HEK293 (cell line): ENCODE data around the gene AFG1L.

ENCODE experiments used
- KLF1 ChIP-seq: fragments of 450-650 bp; formaldehyde crosslinking; IDR thresholded peaks from 2 replicates; pipeline ENCODE4 v1.5.1; 2016; ENCODE audit warnings: missing biosample characterization, missing genetic modification characterization
- MZF1 ChIP-seq: fragments of 450-650 bp; formaldehyde crosslinking; IDR thresholded peaks from 2 replicates; pipeline ENCODE4 v1.5.1; 2017; ENCODE audit warnings: missing biosample characterization, missing genetic modification characterization, borderline replicate concordance
- RBAK ChIP-seq: fragments of 450-650 bp; formaldehyde crosslinking; IDR thresholded peaks from 2 replicates; pipeline ENCODE4 v1.5.1; 2016; ENCODE audit warnings: missing biosample characterization, missing genetic modification characterization
- SALL2 ChIP-seq: fragments of 450-650 bp; formaldehyde crosslinking; IDR thresholded peaks from 2 replicates; pipeline ENCODE4 v1.5.0; 2017; ENCODE audit warnings: missing biosample characterization, mild to moderate bottlenecking, missing genetic modification characterization, borderline replicate concordance
- SCRT1 ChIP-seq: fragments of 450-650 bp; formaldehyde crosslinking; IDR thresholded peaks from 2 replicates; pipeline ENCODE4 v1.5.1; 2016; ENCODE audit warnings: missing biosample characterization, missing genetic modification characterization, borderline replicate concordance
- SP3 ChIP-seq: fragments of 450-650 bp; formaldehyde crosslinking; IDR thresholded peaks from 2 replicates; pipeline ENCODE4 v1.5.1; 2016; ENCODE audit warnings: missing biosample characterization, missing genetic modification characterization
- ZBTB1 ChIP-seq: fragments of 450-650 bp; formaldehyde crosslinking; IDR thresholded peaks from 2 replicates; pipeline ENCODE4 v1.5.1; 2016; ENCODE audit warnings: missing biosample characterization, missing genetic modification characterization
- ZNF248 ChIP-seq: fragments of 450-650 bp; formaldehyde crosslinking; IDR thresholded peaks from 2 replicates; pipeline ENCODE4 v1.5.1; 2017; ENCODE audit warnings: missing biosample characterization, missing genetic modification characterization
- ZNF354C ChIP-seq: fragments of 450-650 bp; formaldehyde crosslinking; IDR thresholded peaks from 2 replicates; pipeline ENCODE4 v1.5.1; 2016; ENCODE audit warnings: missing biosample characterization, missing genetic modification characterization, low read depth, borderline replicate concordance
- ZNF529 ChIP-seq: fragments of 450-650 bp; formaldehyde crosslinking; IDR thresholded peaks from 2 replicates; pipeline ENCODE4 v1.5.1; 2017; ENCODE audit warnings: missing genetic modification characterization, missing biosample characterization; ENCODE audit not compliant: insufficient replicate concordance
- ZNF544 ChIP-seq: fragments of 450-650 bp; formaldehyde crosslinking; IDR thresholded peaks from 2 replicates; pipeline ENCODE4 v1.5.0; 2017; ENCODE audit warnings: missing biosample characterization, missing genetic modification characterization
- ZNF558 ChIP-seq: fragments of 450-650 bp; formaldehyde crosslinking; IDR thresholded peaks from 2 replicates; pipeline ENCODE4 v1.5.1; 2016; ENCODE audit warnings: missing biosample characterization, missing genetic modification characterization
- ZNF560 ChIP-seq: fragments of 450-650 bp; formaldehyde crosslinking; IDR thresholded peaks from 2 replicates; pipeline ENCODE4 v1.5.1; 2017; ENCODE audit warnings: missing biosample characterization, missing genetic modification characterization, borderline replicate concordance
- ZNF596 ChIP-seq: fragments of 450-650 bp; IDR thresholded peaks from 2 replicates; pipeline ENCODE4 v1.5.0; 2018; ENCODE audit warnings: missing biosample characterization, mild to moderate bottlenecking, missing genetic modification characterization, moderate library complexity
- ZNF830 ChIP-seq: fragments of 450-650 bp; IDR thresholded peaks from 2 replicates; pipeline ENCODE4 v1.5.0; 2018; ENCODE audit warnings: missing biosample characterization, missing genetic modification characterization, low read depth, mild to moderate bottlenecking, moderate library complexity
- ZXDB ChIP-seq: fragments of 450-650 bp; formaldehyde crosslinking; IDR thresholded peaks from 2 replicates; pipeline ENCODE4 v1.5.1; 2016; ENCODE audit warnings: missing biosample characterization, missing genetic modification characterization
- TF ChIP-seq, protein P1 (sequence below): fragments of 450-650 bp; formaldehyde crosslinking; conservative IDR thresholded peaks from 2 replicates; pipeline ENCODE4 v1.5.1; 2016; ENCODE audit warnings: low read depth, missing biosample characterization, missing genetic modification characterization
- TF ChIP-seq, protein P2 (sequence below): fragments of 450-650 bp; formaldehyde crosslinking; IDR thresholded peaks from 2 replicates; pipeline ENCODE4 v1.5.1; 2016; ENCODE audit warnings: missing biosample characterization, missing genetic modification characterization
- TF ChIP-seq, protein P3 (sequence below): fragments of 450-650 bp; formaldehyde crosslinking; IDR thresholded peaks from 2 replicates; pipeline ENCODE4 v1.5.1; 2017; ENCODE audit warnings: missing biosample characterization, missing genetic modification characterization
- TF ChIP-seq, protein P4 (sequence below): fragments of 450-650 bp; formaldehyde crosslinking; IDR thresholded peaks from 2 replicates; pipeline ENCODE4 v1.5.1; 2016; ENCODE audit warnings: missing biosample characterization, missing genetic modification characterization
- TF ChIP-seq, protein P5 (sequence below): fragments of 450-650 bp; formaldehyde crosslinking; IDR thresholded peaks from 2 replicates; pipeline ENCODE4; 2016; ENCODE audit warnings: missing biosample characterization, missing genetic modification characterization
- TF ChIP-seq, protein P6 (sequence below): fragments of 450-650 bp; formaldehyde crosslinking; IDR thresholded peaks from 2 replicates; pipeline ENCODE4 v1.5.1; 2016; ENCODE audit warnings: missing biosample characterization, missing genetic modification characterization, low read depth

The AFG1L gene

DNA sequence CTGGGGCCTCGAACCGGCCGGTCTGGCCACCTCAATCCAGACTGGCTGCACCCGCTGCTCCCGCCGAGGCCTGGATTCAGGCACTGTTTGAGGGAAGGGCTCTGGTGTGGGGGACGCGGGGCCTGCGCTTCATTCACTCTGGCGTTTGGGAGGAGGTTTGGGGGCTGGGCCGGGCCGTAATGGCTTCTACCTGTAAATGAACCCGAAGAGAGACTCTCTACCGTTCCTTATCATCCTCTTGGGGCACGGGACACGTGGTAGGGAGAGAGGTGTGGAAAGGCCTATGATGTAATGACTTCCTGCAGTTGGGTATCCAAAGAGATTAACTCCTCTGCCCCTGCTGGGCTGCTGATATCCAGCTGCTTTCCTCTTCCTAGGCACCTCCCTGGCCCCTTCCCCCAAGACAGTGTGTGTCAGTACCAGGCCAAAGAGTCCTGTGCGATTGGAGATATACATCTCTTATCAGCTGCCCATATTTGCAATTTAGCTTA is 267.7 kb downstream of the AFG1L start (continued):
- TF ChIP-seq ZNF354C (tag by site-specific recombination) (no peak), SCRT1 (tag by site-specific recombination) (peak; percentile 14; the same call in 1 of the 2 replicates), ZBTB1 (tag by site-specific recombination) (peak; percentile 64; the same call in 1 of the 2 replicates), ZNF830 (tag by site-specific recombination) (no peak), SALL2 (no peak), ZNF248 (tag by site-specific recombination) (no peak), ZNF596 (tag by site-specific recombination) (peak; percentile 88), ZNF560 (tag by site-specific recombination) (no peak), ZXDB (tag by site-specific recombination) (peak; percentile 98), ZNF529 (no peak), ZNF558 (tag by site-specific recombination) (no peak; the same call in 1 of the 2 replicates), MZF1 (no peak; the same call in 1 of the 2 replicates), ZNF544 (tag by site-specific recombination) (no peak), SP3 (tag by site-specific recombination) (peak; percentile 68), KLF1 (peak; percentile 57), RBAK (tag by site-specific recombination) (no peak)
- TF ChIP-seq, protein P1, sequence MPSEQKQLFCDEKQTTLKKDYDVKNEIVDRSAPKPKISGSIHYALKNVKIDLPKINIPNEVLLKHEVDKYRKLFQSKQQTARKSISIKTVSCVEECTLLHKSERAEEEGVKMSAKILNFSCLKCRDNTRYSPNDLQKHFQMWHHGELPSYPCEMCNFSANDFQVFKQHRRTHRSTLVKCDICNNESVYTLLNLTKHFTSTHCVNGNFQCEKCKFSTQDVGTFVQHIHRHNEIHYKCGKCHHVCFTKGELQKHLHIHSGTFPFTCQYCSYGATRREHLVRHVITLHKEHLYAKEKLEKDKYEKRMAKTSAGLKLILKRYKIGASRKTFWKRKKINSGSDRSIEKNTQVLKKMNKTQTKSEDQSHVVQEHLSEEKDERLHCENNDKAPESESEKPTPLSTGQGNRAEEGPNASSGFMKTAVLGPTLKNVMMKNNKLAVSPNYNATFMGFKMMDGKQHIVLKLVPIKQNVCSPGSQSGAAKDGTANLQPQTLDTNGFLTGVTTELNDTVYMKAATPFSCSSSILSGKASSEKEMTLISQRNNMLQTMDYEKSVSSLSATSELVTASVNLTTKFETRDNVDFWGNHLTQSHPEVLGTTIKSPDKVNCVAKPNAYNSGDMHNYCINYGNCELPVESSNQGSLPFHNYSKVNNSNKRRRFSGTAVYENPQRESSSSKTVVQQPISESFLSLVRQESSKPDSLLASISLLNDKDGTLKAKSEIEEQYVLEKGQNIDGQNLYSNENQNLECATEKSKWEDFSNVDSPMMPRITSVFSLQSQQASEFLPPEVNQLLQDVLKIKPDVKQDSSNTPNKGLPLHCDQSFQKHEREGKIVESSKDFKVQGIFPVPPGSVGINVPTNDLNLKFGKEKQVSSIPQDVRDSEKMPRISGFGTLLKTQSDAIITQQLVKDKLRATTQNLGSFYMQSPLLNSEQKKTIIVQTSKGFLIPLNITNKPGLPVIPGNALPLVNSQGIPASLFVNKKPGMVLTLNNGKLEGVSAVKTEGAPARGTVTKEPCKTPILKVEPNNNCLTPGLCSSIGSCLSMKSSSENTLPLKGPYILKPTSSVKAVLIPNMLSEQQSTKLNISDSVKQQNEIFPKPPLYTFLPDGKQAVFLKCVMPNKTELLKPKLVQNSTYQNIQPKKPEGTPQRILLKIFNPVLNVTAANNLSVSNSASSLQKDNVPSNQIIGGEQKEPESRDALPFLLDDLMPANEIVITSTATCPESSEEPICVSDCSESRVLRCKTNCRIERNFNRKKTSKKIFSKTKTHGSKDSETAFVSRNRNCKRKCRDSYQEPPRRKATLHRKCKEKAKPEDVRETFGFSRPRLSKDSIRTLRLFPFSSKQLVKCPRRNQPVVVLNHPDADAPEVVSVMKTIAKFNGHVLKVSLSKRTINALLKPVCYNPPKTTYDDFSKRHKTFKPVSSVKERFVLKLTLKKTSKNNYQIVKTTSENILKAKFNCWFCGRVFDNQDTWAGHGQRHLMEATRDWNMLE (tag by site-specific recombination): 0 out of 2 replicates have a peak, but pooled peaks have one; percentile 30
- TF ChIP-seq, protein P2, sequence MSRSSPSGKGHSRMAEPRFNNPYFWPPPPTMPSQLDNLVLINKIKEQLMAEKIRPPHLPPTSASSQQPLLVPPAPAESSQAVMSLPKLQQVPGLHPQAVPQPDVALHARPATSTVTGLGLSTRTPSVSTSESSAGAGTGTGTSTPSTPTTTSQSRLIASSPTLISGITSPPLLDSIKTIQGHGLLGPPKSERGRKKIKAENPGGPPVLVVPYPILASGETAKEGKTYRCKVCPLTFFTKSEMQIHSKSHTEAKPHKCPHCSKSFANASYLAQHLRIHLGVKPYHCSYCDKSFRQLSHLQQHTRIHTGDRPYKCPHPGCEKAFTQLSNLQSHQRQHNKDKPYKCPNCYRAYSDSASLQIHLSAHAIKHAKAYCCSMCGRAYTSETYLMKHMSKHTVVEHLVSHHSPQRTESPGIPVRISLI (tag by site-specific recombination): no peak
- TF ChIP-seq, protein P3, sequence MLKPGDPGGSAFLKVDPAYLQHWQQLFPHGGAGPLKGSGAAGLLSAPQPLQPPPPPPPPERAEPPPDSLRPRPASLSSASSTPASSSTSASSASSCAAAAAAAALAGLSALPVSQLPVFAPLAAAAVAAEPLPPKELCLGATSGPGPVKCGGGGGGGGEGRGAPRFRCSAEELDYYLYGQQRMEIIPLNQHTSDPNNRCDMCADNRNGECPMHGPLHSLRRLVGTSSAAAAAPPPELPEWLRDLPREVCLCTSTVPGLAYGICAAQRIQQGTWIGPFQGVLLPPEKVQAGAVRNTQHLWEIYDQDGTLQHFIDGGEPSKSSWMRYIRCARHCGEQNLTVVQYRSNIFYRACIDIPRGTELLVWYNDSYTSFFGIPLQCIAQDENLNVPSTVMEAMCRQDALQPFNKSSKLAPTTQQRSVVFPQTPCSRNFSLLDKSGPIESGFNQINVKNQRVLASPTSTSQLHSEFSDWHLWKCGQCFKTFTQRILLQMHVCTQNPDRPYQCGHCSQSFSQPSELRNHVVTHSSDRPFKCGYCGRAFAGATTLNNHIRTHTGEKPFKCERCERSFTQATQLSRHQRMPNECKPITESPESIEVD (tag by site-specific recombination): peak; percentile 89
- TF ChIP-seq, protein P4, sequence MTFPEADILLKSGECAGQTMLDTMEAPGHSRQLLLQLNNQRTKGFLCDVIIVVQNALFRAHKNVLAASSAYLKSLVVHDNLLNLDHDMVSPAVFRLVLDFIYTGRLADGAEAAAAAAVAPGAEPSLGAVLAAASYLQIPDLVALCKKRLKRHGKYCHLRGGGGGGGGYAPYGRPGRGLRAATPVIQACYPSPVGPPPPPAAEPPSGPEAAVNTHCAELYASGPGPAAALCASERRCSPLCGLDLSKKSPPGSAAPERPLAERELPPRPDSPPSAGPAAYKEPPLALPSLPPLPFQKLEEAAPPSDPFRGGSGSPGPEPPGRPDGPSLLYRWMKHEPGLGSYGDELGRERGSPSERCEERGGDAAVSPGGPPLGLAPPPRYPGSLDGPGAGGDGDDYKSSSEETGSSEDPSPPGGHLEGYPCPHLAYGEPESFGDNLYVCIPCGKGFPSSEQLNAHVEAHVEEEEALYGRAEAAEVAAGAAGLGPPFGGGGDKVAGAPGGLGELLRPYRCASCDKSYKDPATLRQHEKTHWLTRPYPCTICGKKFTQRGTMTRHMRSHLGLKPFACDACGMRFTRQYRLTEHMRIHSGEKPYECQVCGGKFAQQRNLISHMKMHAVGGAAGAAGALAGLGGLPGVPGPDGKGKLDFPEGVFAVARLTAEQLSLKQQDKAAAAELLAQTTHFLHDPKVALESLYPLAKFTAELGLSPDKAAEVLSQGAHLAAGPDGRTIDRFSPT (tag by site-specific recombination): peak; percentile 85
- TF ChIP-seq, protein P5, sequence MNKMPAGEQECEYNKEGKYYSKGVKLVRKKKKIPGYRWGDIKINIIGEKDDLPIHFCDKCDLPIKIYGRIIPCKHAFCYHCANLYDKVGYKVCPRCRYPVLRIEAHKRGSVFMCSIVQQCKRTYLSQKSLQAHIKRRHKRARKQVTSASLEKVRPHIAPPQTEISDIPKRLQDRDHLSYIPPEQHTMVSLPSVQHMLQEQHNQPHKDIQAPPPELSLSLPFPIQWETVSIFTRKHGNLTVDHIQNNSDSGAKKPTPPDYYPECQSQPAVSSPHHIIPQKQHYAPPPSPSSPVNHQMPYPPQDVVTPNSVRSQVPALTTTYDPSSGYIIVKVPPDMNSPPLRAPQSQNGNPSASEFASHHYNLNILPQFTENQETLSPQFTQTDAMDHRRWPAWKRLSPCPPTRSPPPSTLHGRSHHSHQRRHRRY (tag by site-specific recombination): no peak
- TF ChIP-seq, protein P6, sequence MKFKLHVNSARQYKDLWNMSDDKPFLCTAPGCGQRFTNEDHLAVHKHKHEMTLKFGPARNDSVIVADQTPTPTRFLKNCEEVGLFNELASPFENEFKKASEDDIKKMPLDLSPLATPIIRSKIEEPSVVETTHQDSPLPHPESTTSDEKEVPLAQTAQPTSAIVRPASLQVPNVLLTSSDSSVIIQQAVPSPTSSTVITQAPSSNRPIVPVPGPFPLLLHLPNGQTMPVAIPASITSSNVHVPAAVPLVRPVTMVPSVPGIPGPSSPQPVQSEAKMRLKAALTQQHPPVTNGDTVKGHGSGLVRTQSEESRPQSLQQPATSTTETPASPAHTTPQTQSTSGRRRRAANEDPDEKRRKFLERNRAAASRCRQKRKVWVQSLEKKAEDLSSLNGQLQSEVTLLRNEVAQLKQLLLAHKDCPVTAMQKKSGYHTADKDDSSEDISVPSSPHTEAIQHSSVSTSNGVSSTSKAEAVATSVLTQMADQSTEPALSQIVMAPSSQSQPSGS (tag by site-specific recombination): peak; percentile 95
